Measurements from ENCODE around the gene TCF21.

Gene TCF21

GRCh38 chr6:133889557-133890403 is 867 bp downstream of the TCF21 start:
- no peak for DNase-seq (ENCODE audit: low read depth in 1 of 2, low spot score in 1 of 2)

GRCh38 chr6:133890711-133891148 is 1.8 kb downstream of the TCF21 start:
- no peak for DNase-seq (ENCODE audit: low read depth in 1 of 2, low spot score in 1 of 2)

- DNase-seq (ENCODE audit: low read depth in 1 of 2, low spot score in 1 of 2), result no peak
Measured at GRCh38 chr6:133891149-133891926, 2.4 kb downstream of the TCF21 start.

GRCh38 chr6:133891927-133892812 is 3.3 kb downstream of the TCF21 start:
- DNase-seq (ENCODE audit: low read depth in 1 of 2, low spot score in 1 of 2), result no peak

GRCh38 chr6:133892813-133893691 is 4.1 kb downstream of the TCF21 start:
- no peak for DNase-seq (ENCODE audit: low read depth in 1 of 2, low spot score in 1 of 2)

- no peak for DNase-seq (ENCODE audit: low read depth in 1 of 2, low spot score in 1 of 2)
Measured at GRCh38 chr6:133893946-133894345, 5.0 kb downstream of the TCF21 start.

- DNase-seq (ENCODE audit: low read depth in 1 of 2, low spot score in 1 of 2), result no peak
Measured at GRCh38 chr6:133894369-133894768, 5.5 kb downstream of the TCF21 start.

- no peak for DNase-seq (ENCODE audit: low read depth in 1 of 2, low spot score in 1 of 2)
Measured at GRCh38 chr6:133894795-133895358, 6.0 kb downstream of the TCF21 start.

- DNase-seq (ENCODE audit: low read depth in 1 of 2, low spot score in 1 of 2), result no peak
Measured at GRCh38 chr6:133895573-133896343, 6.8 kb downstream of the TCF21 start.

- no peak for DNase-seq (ENCODE audit: low read depth in 1 of 2, low spot score in 1 of 2)
Measured at GRCh38 chr6:133896344-133896721, 7.4 kb downstream of the TCF21 start.

- no peak for DNase-seq (ENCODE audit: low read depth in 1 of 2, low spot score in 1 of 2)
Measured at GRCh38 chr6:133898263-133898662, 9.3 kb downstream of the TCF21 start.

- DNase-seq (ENCODE audit: low read depth in 1 of 2, low spot score in 1 of 2), result no peak
Measured at GRCh38 chr6:133899556-133899955, 10.6 kb downstream of the TCF21 start.

GRCh38 chr6:133903855-133904254 is 14.9 kb downstream of the TCF21 start:
- DNase-seq (ENCODE audit: low read depth in 1 of 2, low spot score in 1 of 2), result no peak

GRCh38 chr6:133906050-133906449 is 17.1 kb downstream of the TCF21 start:
- DNase-seq (ENCODE audit: low read depth in 1 of 2, low spot score in 1 of 2), result no peak

GRCh38 chr6:133916650-133917151 is 27.8 kb downstream of the TCF21 start:
- peak; percentile 31 to 61 for DNase-seq (ENCODE audit: low read depth in 1 of 2, low spot score in 1 of 2)

- DNase-seq (ENCODE audit: low read depth in 1 of 2, low spot score in 1 of 2), result no peak
Measured at GRCh38 chr6:133917781-133918180, 28.9 kb downstream of the TCF21 start.

GRCh38 chr6:133918208-133918930 is 29.5 kb downstream of the TCF21 start:
- DNase-seq (ENCODE audit: low read depth in 1 of 2, low spot score in 1 of 2), result no peak

- DNase-seq (ENCODE audit: low read depth in 1 of 2, low spot score in 1 of 2), result no peak
Measured at GRCh38 chr6:133919362-133919761, 30.4 kb downstream of the TCF21 start.

Data from stimulated activated CD4-positive, alpha-beta T cell treated with anti-CD3 and anti-CD28 coated beads, Interleukin-15, amount 100 ng/mL, for 1 hour (primary cell).